ENCODE data around the gene TAF1C. TPM values are rescaled to one million over a fixed set of nuclear protein-coding genes. Genes with fewer than 3 reads are reported as not detected.

TAF1C gene
- total and polyA plus RNA-seq, 2 experiments from 2014 or later: 37.2 to 57.4 TPM

DNA sequence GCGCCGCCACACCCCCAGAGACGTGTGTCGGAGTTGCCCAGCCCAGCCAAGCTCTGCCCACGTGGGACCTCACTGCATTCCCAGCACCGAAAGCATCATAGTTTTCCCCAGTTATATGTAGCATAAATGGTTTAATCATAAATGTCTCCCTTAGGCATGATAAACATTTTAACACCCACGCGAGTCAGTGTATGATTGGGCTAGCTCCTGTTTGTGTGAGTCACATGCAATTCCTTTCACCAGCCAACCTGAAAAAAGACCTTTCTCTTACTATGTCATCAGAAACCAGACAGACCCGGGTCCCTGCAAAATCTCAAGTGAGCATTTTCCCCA lies 9.2 kb downstream of the TAF1C start:
- Histone ChIP-seq H2AFZ (no peak overlapping the region), H3K4me1 (ENCODE audit: insufficient read depth) (no peaks in the 10 kb centered on the region), H3F3A (replicated peaks; ENCODE audit: low read depth) (no peaks in the 10 kb centered on the region), H3K9me2 (ENCODE audit: insufficient read depth) (no peaks in the 10 kb centered on the region), H3K4me3 (no peak overlapping the region), H3K27me3 (ENCODE audit: insufficient read depth) (no peaks in the 10 kb centered on the region), H4K20me1 (replicated peaks; ENCODE audit: insufficient read depth) (no peaks in the 10 kb centered on the region), H3K4me2 (no peak overlapping the region), H3K79me2 (replicated peaks; ENCODE audit: insufficient read depth) (no peaks in the 10 kb centered on the region), H3K27ac (ENCODE audit: low read depth) (no peak overlapping the region), H3K36me3 (ENCODE audit: insufficient read depth) (no peaks in the 10 kb centered on the region; the same call in 1 of the 2 replicates)
- no peaks in the 10 kb centered on the region for H3K4me1 Mint-ChIP-seq
- peaks cover 24% of the 10 kb centered on the region for H3K36me3 Mint-ChIP-seq (ENCODE audit: low read depth)
- H3K4me3 Mint-ChIP-seq: no peak overlapping the region
- TF ChIP-seq ZNF331 (CRISPR knock-in tag; IDR thresholded peaks at IDR 0.05; ENCODE audit: low read depth) (no peak), CREB1 (CRISPR knock-in tag; IDR thresholded peaks at IDR 0.05; ENCODE audit: low read depth) (no peak), STAT1 (IDR thresholded peaks at IDR 0.05; ENCODE audit: unreplicated experiment) (no peak), EZH2 (IDR thresholded peaks at IDR 0.05; ENCODE audit: low read depth, unreplicated experiment) (no peak), ZNF114 (CRISPR knock-in tag; IDR thresholded peaks at IDR 0.05) (no peak), EZH2phosphoT487 (IDR thresholded peaks at IDR 0.05; ENCODE audit: unreplicated experiment) (no peak), JUNB (IDR thresholded peaks at IDR 0.05; ENCODE audit: unreplicated experiment) (no peak), NANOG (IDR thresholded peaks at IDR 0.05; ENCODE audit: borderline replicate concordance) (no peak), POLR2AphosphoS5 (IDR thresholded peaks at IDR 0.05; ENCODE audit: low read depth) (no peak)
- TF ChIP-seq, protein P1, sequence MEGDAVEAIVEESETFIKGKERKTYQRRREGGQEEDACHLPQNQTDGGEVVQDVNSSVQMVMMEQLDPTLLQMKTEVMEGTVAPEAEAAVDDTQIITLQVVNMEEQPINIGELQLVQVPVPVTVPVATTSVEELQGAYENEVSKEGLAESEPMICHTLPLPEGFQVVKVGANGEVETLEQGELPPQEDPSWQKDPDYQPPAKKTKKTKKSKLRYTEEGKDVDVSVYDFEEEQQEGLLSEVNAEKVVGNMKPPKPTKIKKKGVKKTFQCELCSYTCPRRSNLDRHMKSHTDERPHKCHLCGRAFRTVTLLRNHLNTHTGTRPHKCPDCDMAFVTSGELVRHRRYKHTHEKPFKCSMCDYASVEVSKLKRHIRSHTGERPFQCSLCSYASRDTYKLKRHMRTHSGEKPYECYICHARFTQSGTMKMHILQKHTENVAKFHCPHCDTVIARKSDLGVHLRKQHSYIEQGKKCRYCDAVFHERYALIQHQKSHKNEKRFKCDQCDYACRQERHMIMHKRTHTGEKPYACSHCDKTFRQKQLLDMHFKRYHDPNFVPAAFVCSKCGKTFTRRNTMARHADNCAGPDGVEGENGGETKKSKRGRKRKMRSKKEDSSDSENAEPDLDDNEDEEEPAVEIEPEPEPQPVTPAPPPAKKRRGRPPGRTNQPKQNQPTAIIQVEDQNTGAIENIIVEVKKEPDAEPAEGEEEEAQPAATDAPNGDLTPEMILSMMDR (conservative IDR thresholded peaks at IDR 0.05; ENCODE audit: low read depth in 2 of 2): no peak
- TF ChIP-seq, protein P2, sequence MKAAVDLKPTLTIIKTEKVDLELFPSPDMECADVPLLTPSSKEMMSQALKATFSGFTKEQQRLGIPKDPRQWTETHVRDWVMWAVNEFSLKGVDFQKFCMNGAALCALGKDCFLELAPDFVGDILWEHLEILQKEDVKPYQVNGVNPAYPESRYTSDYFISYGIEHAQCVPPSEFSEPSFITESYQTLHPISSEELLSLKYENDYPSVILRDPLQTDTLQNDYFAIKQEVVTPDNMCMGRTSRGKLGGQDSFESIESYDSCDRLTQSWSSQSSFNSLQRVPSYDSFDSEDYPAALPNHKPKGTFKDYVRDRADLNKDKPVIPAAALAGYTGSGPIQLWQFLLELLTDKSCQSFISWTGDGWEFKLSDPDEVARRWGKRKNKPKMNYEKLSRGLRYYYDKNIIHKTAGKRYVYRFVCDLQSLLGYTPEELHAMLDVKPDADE (IDR thresholded peaks at IDR 0.05): no peak
- TF ChIP-seq, protein P3, sequence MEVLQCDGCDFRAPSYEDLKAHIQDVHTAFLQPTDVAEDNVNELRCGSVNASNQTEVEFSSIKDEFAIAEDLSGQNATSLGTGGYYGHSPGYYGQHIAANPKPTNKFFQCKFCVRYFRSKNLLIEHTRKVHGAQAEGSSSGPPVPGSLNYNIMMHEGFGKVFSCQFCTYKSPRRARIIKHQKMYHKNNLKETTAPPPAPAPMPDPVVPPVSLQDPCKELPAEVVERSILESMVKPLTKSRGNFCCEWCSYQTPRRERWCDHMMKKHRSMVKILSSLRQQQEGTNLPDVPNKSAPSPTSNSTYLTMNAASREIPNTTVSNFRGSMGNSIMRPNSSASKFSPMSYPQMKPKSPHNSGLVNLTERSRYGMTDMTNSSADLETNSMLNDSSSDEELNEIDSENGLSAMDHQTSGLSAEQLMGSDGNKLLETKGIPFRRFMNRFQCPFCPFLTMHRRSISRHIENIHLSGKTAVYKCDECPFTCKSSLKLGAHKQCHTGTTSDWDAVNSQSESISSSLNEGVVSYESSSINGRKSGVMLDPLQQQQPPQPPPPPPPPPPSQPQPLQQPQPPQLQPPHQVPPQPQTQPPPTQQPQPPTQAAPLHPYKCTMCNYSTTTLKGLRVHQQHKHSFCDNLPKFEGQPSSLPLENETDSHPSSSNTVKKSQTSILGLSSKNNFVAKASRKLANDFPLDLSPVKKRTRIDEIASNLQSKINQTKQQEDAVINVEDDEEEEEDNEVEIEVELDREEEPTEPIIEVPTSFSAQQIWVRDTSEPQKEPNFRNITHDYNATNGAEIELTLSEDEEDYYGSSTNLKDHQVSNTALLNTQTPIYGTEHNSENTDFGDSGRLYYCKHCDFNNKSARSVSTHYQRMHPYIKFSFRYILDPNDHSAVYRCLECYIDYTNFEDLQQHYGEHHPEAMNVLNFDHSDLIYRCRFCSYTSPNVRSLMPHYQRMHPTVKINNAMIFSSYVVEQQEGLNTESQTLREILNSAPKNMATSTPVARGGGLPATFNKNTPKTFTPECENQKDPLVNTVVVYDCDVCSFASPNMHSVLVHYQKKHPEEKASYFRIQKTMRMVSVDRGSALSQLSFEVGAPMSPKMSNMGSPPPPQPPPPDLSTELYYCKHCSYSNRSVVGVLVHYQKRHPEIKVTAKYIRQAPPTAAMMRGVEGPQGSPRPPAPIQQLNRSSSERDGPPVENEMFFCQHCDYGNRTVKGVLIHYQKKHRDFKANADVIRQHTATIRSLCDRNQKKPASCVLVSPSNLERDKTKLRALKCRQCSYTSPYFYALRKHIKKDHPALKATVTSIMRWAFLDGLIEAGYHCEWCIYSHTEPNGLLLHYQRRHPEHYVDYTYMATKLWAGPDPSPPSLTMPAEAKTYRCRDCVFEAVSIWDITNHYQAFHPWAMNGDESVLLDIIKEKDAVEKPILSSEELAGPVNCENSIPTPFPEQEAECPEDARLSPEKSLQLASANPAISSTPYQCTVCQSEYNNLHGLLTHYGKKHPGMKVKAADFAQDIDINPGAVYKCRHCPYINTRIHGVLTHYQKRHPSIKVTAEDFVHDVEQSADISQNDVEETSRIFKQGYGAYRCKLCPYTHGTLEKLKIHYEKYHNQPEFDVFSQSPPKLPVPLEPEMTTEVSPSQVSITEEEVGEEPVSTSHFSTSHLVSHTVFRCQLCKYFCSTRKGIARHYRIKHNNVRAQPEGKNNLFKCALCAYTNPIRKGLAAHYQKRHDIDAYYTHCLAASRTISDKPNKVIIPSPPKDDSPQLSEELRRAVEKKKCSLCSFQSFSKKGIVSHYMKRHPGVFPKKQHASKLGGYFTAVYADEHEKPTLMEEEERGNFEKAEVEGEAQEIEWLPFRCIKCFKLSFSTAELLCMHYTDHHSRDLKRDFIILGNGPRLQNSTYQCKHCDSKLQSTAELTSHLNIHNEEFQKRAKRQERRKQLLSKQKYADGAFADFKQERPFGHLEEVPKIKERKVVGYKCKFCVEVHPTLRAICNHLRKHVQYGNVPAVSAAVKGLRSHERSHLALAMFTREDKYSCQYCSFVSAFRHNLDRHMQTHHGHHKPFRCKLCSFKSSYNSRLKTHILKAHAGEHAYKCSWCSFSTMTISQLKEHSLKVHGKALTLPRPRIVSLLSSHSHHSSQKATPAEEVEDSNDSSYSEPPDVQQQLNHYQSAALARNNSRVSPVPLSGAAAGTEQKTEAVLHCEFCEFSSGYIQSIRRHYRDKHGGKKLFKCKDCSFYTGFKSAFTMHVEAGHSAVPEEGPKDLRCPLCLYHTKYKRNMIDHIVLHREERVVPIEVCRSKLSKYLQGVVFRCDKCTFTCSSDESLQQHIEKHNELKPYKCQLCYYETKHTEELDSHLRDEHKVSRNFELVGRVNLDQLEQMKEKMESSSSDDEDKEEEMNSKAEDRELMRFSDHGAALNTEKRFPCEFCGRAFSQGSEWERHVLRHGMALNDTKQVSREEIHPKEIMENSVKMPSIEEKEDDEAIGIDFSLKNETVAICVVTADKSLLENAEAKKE (CRISPR knock-in tag; IDR thresholded peaks at IDR 0.05): no peak
- TF ChIP-seq, protein P4, sequence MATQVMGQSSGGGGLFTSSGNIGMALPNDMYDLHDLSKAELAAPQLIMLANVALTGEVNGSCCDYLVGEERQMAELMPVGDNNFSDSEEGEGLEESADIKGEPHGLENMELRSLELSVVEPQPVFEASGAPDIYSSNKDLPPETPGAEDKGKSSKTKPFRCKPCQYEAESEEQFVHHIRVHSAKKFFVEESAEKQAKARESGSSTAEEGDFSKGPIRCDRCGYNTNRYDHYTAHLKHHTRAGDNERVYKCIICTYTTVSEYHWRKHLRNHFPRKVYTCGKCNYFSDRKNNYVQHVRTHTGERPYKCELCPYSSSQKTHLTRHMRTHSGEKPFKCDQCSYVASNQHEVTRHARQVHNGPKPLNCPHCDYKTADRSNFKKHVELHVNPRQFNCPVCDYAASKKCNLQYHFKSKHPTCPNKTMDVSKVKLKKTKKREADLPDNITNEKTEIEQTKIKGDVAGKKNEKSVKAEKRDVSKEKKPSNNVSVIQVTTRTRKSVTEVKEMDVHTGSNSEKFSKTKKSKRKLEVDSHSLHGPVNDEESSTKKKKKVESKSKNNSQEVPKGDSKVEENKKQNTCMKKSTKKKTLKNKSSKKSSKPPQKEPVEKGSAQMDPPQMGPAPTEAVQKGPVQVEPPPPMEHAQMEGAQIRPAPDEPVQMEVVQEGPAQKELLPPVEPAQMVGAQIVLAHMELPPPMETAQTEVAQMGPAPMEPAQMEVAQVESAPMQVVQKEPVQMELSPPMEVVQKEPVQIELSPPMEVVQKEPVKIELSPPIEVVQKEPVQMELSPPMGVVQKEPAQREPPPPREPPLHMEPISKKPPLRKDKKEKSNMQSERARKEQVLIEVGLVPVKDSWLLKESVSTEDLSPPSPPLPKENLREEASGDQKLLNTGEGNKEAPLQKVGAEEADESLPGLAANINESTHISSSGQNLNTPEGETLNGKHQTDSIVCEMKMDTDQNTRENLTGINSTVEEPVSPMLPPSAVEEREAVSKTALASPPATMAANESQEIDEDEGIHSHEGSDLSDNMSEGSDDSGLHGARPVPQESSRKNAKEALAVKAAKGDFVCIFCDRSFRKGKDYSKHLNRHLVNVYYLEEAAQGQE (IDR thresholded peaks at IDR 0.05; ENCODE audit: unreplicated experiment): no peak
- H3K27me3 Mint-ChIP-seq (ENCODE audit: insufficient read depth, low read depth, poor library complexity): peaks cover 9% of the 10 kb centered on the region
- H3K9me3 Mint-ChIP-seq: no peaks in the 10 kb centered on the region
- ATAC-seq (no peak), DNase-seq (ENCODE audit: low spot score) (no peak)
- H3K27ac Mint-ChIP-seq: no peak overlapping the region

Measured in GM23338 (cell line).